Esophagus squamous epithelium (tissue), 4 donors: ENCODE data around the gene ICAM4.

ENCODE experiments used
- CTCF ChIP-seq, 6 experiments: fragments of 450-650 bp in 4 of 6; fragments of 200-600 bp in 2 of 6; sonication (generic) in 2 of 6; IDR thresholded peaks; one replicate each; pipeline ENCODE4 v1.5.1; 2016 to 2019; ENCODE audit warnings: antibody characterized with exemption in 6 of 6, mild to moderate bottlenecking in 4 of 6, moderate library complexity in 4 of 6
- POLR2A ChIP-seq, 4 donors: fragments of 450-650 bp; IDR thresholded peaks; one replicate each; pipeline ENCODE4 v1.6.1; 2017; ENCODE audit warnings: antibody characterized with exemption in 4 of 4, mild to moderate bottlenecking in 4 of 4, moderate library complexity in 3 of 4

- TF ChIP-seq POLR2A (IDR thresholded peaks at IDR 0.05) (no peak), CTCF (IDR thresholded peaks at IDR 0.05) (no peak)
Observed at GRCh38 chr19:10254244-10254643, 32.5 kb upstream of the ICAM4 start.
